Activated CD4-positive, alpha-beta T cell treated with anti-CD3 and anti-CD28 coated beads, Interleukin-2, amount 50 U/mL, for 24 hours (primary cell): ENCODE data around the gene PTPRN2.
"Not testable (repeated sequence)": the region's sequence is repeated elsewhere in the genome, so short reads cannot be mapped to it uniquely, and the experiment has no call there.

ENCODE experiments used
- DNase-seq, 2 donors: peaks; one replicate each; pipeline ENCODE4 v3.0.0-alpha.2; 2020; ENCODE audit warnings: low read depth in 1 of 2, low spot score in 1 of 2

The PTPRN2 gene

DNA sequence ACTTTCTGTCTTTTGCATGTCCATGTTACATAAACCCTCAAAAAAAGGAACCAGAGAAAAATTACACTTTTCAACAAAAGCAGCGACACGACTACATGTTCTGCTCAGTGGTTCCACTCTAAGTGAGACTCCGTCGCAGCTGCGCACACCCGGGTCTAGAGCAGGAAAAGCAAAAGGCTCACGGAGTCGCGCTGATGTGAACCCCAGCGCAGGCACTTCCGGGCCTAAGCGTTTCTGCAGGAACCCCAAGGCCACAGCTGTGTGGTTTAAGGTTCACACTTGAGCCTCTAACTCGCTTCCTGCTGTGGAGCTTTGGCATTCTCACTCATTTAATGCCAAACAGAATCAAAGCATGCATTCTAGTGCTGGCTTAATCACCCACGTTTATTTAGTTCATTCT is 1010.6 kb downstream of the PTPRN2 start:
- no peak for DNase-seq

DNA sequence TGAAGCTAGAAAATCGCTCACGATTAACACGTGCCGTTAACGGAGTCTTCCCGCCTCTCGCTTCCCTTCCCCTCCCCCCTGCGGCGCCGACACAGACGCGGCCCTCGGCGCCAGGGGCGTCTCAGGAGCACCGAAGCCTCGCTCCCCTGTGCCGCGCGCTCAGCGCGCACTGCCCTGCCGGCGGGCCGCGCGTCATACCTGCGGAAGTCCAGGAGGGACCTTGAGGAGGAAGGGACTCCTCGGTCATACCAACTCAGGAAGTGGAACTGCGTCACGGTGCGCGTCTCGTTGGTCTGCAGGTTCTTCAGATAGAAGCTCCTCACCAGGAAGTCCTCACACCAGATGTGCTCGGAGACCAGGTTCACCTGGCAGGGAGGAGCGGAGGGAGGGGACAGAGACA is 1011.2 kb downstream of the PTPRN2 start:
- peak; percentile 28 to 35 for DNase-seq

DNA sequence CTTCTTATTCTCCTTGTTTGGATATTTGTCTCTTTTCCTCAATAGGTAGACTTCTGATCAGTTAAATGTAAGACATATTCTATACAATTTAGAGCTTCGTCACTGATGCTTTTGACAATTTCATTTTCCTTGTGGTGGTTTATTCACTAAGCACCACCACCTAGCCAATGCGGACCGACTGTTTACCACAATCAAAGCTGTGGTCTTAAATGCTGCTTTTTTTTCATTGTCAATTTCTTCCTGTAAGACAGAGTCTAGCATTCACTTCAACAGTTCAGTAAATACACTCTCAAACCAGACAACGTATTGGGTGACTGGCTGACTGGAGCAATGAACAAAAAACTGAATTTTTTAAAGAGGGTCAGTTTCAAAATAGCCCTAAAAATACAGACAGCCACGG is 1011.8 kb downstream of the PTPRN2 start:
- DNase-seq, result no peak

DNA sequence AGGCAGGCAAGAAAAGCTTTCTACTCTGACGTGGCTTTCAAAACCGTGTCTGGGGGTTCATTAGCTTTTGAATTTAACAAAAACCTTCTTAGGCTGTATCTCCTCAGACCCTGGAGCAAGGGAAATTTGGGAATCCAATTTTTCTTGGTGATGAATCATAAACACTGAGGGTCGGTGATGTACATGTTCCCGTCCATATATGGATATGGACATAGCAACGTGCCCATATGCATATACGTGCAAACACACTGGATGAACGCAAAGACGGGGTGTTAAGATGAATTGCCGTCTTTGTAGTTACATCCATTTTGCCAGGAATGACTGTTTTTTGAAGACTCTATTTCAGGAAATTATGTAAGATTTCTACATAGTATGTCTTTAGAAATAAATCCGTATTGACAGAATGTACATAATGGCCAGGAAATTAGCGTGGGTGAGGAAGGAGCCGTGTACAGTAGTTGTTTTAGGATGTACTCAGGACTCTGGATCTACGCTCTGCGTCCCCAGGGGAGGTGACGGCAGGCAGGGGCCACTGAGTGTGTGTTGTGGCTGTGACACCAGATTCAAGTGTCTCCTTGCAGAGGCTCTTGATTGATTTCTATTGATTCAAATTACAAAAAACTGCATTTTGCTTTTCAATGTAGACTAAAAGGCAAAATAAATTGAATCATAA is 1012.6 kb downstream of the PTPRN2 start:
- DNase-seq, result no peak

DNA sequence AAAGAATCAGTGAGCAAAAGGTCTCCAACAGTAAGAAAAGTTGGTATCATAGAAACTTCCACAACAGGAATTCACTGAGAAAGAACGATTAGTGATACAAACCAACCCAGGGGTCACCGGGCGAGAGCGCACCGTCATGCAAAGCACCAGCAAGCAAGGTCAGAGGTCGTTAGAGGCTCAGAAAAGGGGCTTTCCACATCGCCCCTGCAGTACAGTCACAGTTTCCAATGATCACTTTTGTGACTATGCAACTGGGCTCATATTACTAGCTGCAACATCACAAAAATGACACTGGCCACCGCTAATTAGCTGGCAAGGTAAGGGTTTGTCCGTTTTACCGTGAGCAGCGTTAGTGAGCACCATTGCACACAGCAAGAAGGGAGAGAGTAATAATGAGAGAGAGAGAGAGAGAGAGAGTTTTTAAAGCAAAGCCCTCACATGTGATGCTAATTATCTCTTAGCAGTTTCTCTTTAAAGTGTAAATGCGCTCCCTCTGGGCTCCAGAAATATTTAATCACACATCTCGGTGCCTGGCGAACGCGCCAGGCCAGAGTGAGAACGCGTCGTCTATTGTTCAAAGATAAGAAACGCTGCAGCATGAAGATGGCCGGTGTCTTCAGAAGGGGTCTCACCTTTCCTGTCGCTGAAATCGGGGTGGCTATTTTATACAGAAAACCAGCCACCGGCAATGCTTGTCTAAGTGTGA is 1013.4 kb downstream of the PTPRN2 start:
- no peak for DNase-seq

DNA sequence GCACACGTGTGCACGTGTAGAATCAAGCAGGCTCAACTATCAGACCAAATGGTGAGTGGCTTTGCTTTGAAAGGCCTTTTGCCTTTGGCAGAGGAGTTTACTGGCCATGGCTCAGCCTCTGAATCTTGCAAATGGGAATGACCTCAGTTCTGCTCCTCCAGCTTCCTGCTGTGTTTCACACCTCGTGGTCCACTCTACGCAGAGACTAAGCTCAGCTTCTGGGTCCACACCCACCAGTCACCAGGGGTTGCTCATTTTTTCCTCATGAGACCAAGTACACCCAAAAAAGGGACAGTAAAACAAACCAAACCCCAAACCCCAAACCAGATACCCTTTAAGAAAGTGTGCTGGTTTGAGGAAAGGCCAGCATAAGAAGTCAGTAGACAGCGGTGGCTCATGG is 1014.4 kb downstream of the PTPRN2 start:
- no peak for DNase-seq

DNA sequence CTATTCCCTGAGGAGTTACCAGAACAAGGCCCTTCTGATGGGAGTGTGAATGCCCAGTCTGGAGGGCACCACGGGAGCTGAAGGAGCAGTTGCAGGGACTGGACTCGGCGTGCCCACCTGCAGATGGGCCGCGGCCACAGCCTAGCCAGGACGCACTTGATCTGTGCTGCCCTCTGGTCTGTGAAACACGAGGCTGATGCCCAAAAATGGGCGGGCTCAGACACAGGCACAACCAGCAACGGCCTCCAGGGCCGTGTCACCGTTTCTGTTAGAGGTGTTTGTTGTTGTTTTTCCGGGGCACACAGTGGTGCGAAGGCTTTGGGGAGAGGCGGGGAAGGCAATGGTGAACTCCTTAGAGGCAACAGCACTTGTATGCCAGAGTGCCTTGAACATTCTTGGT is 1015.0 kb downstream of the PTPRN2 start:
- DNase-seq, result no peak

DNA sequence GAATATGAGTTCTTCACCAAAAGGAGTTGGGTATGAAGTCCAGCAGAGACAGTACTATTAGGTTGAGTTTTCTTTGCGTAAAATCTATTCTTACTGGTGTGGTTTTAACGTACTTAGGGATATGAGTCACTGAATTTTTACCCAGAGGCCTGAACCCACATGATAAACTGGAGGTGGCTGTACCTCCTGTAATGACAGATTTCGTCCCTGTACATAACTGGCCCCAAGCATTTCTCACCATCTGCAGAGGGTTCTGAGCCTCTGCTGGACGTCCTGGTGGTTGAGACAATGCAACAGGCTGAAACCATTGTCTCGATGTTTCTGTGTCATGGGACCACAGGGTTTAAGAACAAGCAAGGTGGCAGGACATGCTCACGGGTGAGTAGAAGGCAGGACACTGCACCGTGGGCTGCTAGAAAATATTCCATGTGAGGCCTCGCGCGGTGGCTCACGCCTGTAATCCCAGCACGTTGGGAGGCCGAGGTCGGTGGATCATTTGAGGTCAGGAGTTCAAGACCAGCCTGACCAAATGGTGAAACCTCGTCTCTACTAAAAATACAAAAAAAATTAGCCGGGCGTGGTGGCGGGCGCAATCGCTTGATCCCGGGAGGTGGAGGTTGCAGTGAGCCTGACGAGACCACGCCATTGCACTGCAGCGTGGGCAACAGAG is 1017.0 kb downstream of the PTPRN2 start:
- DNase-seq, result no peak

DNA sequence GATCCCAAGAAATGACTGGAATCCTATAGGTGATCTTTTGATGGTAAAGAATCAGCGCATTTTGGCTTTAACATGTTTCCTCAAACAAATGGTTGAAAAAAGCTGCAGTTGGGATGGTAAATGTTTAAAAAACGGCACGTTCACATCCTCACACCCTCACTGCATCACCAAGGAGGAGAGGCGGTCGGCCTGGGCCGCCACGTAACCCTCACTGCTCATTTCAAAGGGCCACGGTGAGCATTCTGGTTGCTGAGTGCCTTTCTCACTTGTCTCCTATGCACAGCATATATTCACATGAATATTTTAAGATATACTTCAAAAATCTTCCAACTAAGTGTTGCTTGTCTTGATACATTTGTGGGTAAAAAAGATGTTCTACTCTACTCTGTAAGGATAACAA is 1017.7 kb downstream of the PTPRN2 start:
- no peak for DNase-seq

DNA sequence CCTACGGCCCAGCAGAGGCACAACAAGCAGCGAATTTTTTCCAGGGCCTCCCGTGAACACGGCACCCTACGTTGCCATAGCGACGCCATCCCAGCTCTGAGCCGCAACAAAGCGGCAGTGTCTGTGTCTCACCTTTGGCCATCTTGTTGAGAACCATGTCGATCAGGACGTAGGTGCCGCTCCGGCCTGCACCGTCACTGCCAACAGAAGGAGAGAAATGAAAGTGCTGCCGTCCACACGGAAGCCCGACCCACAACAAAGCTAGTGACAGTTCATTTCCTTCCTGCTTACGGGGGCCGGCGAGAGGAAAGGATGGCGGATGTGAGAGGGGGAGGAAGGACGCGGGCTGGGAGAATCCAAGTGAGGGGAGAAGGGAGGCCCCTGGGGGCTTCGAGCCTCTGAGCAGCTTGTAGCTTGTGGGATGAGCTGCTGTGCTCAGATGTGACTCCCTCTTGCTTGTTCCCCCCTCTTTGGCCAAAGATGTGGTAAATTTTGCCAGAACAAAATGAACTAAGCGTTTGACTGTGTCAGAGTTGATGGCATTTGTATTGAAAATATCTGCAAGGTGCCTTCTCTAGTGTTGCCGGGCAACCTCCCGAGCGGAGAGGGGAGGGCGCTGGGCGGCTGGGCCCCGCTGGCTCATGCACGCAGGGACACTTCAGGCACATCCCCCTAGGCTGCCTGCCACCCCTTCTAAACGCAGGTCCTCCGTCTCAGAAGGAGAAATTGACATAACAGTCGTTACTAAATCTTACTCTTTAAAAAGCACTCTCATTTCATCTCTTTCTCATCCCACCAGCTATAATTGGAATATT is 1018.6 kb downstream of the PTPRN2 start:
- DNase-seq, result peak; percentile 12 to 35

DNA sequence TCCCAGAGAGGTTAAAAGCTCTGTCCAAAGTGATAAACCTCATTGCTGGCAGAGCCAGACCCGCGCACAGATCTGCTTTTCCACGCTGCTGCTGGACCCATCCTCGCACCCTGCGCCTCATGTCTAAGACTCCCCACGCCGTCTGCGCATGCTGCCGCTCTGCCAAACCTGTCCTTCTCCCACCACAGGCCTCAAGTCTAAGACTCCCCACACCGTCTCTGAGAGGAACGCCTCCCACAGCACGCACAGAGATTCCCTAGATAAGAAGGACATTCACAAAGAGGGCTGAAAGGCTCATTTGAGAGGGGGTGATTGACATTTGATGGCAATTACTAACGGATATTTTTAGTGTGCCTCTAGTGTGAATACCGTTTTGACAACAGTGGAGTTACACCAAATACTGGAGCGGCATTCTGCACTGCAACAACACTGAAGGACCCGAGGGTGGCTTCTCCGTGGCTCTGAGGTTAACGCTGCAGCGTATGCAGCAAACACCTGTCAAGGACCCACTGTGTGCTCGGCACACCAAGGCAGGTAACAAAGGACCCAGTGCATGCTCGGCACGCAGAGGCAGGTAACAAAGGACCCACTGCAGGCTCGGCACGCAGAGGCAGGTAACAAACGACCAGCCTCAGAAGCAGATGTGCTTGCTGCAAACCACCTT is 1019.4 kb downstream of the PTPRN2 start:
- DNase-seq, result no peak

DNA sequence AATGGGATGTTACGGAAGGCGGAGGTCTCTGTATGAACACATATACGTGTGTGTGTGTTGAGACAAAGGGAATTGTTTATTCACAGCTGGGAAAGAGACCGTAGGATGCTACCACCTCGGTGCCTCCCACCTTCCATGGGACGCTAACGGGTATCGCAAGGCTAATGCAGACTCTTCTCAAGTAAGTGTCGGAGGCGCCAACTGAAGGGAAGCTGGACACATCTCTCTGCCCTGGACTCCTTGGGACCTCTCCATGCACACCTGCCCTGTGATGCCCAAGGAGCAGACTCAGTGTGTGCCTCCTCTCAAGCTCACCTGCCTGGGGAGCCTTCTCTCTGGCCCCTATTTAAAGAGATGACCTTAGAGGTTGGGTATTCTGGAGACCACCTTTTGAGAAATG is 1020.0 kb downstream of the PTPRN2 start:
- DNase-seq, result no peak

DNA sequence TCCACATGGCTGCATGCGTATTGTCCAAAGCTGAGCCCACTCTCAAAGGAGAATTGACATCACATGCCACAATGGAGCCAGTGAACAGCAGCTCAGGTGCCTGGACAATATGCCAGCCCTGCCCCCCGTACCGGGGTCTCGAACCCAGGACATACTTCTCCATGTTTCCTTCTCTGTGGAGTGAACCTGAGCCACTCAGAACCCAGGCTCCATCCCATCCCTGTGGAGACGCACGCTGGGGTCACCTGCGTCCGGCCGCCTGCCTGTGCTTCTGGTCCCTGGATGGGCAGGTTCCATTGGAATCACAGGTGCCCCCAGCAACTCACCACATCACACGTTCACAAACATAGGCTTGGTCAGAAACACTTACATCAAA is 1021.0 kb downstream of the PTPRN2 start:
- no peak for DNase-seq

DNA sequence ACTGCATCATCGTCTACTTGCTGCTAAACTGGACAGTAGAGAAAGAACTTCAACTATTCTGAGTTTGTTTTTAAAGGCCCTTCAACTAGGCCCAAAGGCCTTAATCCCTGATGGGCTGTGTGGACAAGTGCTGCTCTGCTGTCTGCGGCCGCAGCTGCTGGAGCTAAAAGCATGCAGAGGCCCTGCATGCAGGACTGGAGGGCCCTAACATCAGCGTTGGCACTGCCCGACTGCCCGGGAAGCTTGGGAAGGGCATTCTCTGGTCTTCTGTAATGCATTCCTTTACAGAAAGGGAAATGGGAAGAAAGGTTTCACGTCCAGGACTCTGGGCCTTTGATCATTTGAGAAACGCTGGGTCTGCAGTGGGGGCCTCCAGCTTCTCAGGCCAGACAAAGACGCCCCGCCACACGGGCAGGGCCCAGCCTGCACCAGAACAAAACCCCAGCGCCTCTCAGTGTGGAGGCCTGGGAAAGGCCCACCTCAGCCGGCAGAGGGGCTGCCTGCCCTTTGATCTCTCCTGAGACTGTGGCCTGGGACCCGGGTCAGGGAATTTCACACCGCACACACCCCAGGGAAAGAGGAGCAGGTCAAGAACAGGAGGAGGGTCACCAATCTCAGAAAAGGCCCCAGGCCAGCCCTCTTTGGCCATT is 1021.5 kb downstream of the PTPRN2 start:
- DNase-seq, result no peak

DNA sequence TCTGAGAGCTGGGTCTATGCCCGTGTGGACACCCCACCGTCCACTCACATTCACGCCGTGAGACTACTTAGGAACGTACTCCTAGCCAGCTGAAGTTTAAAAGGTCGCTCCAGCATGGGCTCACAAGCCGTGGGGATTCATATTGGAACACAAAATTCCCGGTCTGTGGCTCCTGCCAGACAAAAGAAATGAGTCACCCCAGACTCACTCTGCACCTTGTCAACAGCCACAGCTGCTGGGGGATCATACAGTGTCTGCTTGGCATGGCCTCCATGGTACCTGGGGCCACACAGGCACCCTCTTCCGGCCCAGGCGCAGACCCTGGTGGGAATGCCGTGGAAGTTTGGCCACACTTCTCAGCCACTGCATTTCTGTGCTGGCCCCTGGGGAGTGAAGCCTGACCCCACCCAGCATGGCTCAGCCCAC is 1022.4 kb downstream of the PTPRN2 start:
- DNase-seq, result no peak

DNA sequence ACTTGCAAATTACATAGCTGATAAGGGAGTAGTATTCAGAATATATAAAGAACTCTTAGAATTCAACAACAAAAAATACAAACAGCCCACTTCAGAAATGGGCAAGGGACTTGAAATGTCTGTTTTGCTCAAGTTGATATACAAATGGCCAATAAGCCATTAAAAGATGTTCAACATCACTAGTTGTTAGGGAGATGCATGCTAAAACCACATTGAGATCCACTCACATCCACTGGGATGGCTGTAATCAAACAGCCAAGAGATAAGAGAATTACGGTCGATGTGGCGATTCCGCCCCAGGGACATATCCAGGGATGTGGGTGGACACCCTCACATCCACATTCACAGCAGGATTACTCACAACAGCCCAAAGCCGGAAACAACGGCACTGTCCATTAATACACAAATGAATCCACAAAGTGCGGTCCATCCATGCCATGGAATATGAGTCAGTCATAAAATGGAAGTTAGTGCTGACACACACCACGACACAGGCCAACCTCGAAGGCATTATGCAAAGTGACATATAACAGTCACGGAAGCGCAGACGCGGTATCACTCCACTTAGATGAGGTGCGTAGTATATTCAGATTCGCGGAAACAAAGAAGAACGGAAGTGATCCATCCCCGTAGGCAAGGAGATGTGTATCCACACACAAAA is 1023.0 kb downstream of the PTPRN2 start:
- DNase-seq, result no peak

DNA sequence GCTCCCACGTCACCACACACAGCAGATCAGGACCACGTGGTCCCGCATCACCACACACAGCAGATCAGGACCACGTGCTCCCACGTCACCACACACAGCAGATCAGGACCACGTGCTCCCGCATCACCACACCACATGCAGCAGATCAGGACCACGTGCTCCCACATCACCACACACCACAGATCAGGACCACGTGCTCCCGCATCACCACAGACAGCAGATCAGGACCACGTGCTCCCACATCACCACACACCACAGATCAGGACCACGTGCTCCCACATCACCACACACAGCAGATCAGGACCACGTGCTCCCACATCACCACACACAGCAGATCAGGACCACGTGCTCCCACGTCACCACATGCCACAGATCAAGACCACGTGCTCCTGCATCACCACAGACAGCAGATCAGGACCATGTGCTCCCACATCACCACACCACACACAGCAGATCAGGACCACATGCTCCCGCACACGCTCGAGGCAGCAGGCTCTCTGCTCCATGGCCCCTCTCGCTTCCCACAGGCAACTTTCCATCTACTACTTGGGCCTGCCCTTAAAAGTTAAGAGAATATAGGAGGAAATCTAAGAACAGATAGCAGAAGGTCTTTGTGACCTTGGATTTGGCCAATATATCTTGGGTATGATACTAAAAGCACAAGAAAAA is 1024.0 kb downstream of the PTPRN2 start:
- not testable (repeated sequence) for DNase-seq

DNA sequence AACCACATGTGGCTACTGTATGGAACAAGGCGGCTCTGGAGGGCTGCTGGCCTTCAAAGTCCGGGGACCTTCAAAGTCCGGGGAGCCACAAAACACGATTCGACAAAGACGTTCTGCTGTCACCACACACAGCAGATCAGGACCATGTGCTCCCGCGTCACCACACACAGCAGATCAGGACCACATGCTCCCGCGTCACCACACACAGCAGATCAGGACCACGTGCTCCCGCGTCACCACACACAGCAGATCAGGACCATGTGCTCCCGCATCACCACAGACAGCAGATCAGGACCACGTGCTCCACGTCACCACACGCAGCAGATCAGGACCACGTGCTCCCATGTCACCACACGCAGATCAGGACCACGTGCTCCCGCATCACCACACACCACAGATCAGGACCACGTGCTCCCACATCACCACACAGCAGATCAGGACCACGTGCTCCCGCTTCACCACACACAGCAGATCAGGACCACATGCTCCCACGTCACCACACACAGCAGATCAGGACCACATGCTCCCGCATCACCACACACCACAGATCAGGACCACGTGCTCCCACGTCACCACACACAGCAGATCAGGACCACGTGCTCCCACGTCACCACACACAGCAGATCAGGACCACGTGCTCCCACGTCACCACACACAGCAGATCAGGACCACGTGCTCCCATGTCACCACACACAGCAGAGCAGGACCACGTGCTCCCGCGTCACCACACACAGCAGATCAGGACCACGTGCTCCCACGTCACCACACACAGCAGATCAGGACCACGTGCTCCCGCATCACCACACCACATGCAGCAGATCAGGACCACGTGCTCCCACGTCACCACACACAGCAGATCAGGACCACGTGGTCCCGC is 1024.9 kb downstream of the PTPRN2 start:
- not testable (repeated sequence) for DNase-seq
